ENCODE measurements around the gene NUAK2.
"Not testable (repeated sequence)": the region's sequence is repeated elsewhere in the genome, so short reads cannot be mapped to it uniquely, and the experiment has no call there.

- not testable (repeated sequence) for TF ChIP-seq CTCF, POLR2A (IDR thresholded peaks at IDR 0.05)
These were observed 23.9 kb downstream of the NUAK2 start for GRCh38 chr1:205297546-205298177.

Measured in uterus (tissue), 2 donors.